Chondrocyte (in vitro differentiated cells): ENCODE measurements around the gene MTHFD1. TPM values are rescaled to one million over a fixed set of nuclear protein-coding genes. Genes with fewer than 3 reads are reported as not detected.
A peak's percentile ranks its signal among the peaks of the same experiment; 100 is the strongest.

Source experiments
- DNase-seq: peaks from one replicate; pipeline ENCODE4 v3.0.0; 2021; ENCODE audit warnings: mixed read lengths, low spot score
- H3K27ac Mint-ChIP-seq: one replicate; pipeline ENCODE4 v1.8.0; 2021; ENCODE audit warnings: mild to moderate bottlenecking, moderate library complexity, mixed read lengths; ENCODE audit not compliant: unreplicated experiment
- H3K27me3 Mint-ChIP-seq: 2 replicates; pipeline ENCODE4 v1.8.0; 2021; ENCODE audit warnings: low read depth, mixed read lengths
- H3K36me3 Mint-ChIP-seq: 2 replicates; pipeline ENCODE4 v1.8.0; 2021; ENCODE audit warnings: low read depth, mixed read lengths
- H3K4me1 Mint-ChIP-seq: 2 replicates; pipeline ENCODE4 v1.8.0; 2021; ENCODE audit warnings: low read depth, mild to moderate bottlenecking, mixed read lengths
- H3K4me3 Mint-ChIP-seq: one replicate; pipeline ENCODE4 v1.8.0; 2021; ENCODE audit warnings: mild to moderate bottlenecking, moderate library complexity, mixed read lengths; ENCODE audit not compliant: unreplicated experiment
- H3K9me3 Mint-ChIP-seq: 2 replicates; pipeline ENCODE4 v1.8.0; 2021; ENCODE audit warnings: low read depth, mixed read lengths
- total RNA-seq: library from RNA; stranded (reverse); gene quantifications from 3 replicates; pipeline ENCODE4 v1.2.1, GENCODE V29; 2021
- TF ChIP-seq, protein P1 (sequence below): fragments of 200-600 bp; sonication (generic); IDR thresholded peaks from 2 replicates; pipeline ENCODE4 v1.5.0; 2021; ENCODE audit warnings: antibody characterized with exemption, mild to moderate bottlenecking, moderate library complexity

MTHFD1 gene
- total RNA-seq, 1 donor from 2014 or later: 54.2 TPM

DNA sequence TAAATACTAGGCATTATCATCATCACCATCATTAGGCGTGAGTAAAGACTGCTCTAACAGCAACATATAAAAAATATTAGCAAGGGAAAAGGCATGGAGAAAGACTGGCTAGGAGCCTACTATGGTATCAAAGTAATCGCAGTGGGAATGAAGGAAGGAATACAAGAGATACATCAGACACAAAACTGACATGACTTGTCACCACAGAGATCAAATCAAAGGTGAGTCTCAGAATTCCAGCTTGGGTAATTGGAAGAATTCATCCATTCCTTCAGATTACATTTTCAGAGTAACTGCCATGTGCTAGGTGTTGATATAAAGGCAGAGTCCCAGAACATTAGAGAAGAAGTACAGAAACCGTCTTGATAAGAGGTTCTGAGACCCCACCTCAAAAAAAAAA is 105.3 kb downstream of the MTHFD1 start:
- Mint-ChIP-seq H3K4me3 (no peak overlapping the region), H3K4me1 (peaks cover 7% of the 10 kb centered on the region), H3K27ac (no peak overlapping the region), H3K9me3 (no peaks in the 10 kb centered on the region), H3K36me3 (peaks cover 3% of the 10 kb centered on the region), H3K27me3 (no peaks in the 10 kb centered on the region)
- DNase-seq: no peak
- TF ChIP-seq, protein P1, sequence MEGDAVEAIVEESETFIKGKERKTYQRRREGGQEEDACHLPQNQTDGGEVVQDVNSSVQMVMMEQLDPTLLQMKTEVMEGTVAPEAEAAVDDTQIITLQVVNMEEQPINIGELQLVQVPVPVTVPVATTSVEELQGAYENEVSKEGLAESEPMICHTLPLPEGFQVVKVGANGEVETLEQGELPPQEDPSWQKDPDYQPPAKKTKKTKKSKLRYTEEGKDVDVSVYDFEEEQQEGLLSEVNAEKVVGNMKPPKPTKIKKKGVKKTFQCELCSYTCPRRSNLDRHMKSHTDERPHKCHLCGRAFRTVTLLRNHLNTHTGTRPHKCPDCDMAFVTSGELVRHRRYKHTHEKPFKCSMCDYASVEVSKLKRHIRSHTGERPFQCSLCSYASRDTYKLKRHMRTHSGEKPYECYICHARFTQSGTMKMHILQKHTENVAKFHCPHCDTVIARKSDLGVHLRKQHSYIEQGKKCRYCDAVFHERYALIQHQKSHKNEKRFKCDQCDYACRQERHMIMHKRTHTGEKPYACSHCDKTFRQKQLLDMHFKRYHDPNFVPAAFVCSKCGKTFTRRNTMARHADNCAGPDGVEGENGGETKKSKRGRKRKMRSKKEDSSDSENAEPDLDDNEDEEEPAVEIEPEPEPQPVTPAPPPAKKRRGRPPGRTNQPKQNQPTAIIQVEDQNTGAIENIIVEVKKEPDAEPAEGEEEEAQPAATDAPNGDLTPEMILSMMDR: no peak

DNA sequence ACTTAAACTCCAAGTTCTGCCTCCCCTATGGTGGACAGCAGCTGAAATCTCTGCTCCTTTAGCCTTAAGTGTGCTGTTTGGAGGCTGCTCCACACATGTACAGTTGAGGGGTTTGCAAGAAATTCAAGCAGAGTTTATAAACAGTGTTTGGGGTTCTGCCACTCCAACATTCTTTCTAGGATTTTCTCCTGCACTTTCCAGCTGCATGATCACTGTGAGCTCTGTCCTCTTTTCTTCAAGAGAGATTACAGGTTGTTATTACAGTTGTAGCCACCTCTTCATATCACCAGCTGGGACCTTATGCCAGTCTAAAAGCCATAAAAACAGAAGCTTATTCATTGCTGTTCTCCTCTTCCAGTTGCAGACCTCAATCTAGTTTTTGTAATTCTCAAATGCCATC is 107.1 kb downstream of the MTHFD1 start:
- H3K4me1 Mint-ChIP-seq: peaks cover 14% of the 10 kb centered on the region
- H3K27ac Mint-ChIP-seq: no peak overlapping the region
- H3K27me3 Mint-ChIP-seq: no peaks in the 10 kb centered on the region

DNA sequence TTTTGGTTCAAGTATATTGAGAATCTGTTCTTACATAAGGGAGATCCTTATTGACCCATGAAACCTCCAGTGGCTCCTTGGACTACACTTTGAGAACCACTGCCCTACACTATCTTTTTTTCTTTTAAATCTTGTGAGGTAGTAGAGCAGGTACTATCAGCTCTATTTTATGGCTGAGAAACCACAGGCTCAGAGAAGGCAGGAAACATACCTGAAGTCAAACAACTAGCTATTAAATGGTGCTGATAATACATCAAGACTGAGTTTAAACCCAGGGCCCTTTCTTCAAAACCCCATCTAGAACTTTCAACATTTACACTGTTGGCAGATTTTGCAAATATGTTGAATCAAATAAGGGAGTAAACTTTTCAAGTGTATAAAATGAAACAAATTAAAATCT is 108.6 kb downstream of the MTHFD1 start:
- no peak for DNase-seq
- Mint-ChIP-seq H3K36me3 (peaks cover 2% of the 10 kb centered on the region), H3K9me3 (no peaks in the 10 kb centered on the region), H3K4me3 (no peak overlapping the region), H3K4me1 (peaks cover 21% of the 10 kb centered on the region), H3K27ac (no peak overlapping the region), H3K27me3 (no peaks in the 10 kb centered on the region)
- TF ChIP-seq, protein P1: no peak

More for the DNA sequence above, 107.1 kb downstream of the MTHFD1 start:
- H3K9me3 Mint-ChIP-seq: no peaks in the 10 kb centered on the region
- H3K36me3 Mint-ChIP-seq: peaks cover 2% of the 10 kb centered on the region
- H3K4me3 Mint-ChIP-seq: no peak overlapping the region
- TF ChIP-seq, protein P1: no peak
- DNase-seq: no peak

DNA sequence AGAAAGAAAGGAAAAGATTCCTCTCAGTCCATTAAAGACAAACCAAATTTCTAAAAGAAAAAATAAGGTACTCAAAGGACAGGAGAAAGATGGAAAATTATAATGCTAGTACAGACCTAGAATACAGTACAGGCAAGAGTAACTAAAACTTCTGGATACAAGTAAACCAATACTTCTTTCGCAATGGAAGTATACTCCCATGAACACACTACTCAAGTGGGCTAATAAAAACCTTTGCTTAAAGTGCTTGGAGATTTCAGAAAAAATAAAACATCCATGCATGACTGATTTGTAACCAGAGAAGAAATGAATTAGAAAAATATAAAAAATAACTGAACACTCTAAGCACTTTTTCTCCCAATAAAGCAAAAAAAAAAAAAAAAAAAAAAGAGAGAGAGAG is 111.9 kb downstream of the MTHFD1 start:
- TF ChIP-seq, protein P1: no peak
- no peaks in the 10 kb centered on the region for H3K9me3 Mint-ChIP-seq
- no peak overlapping the region for H3K4me3 Mint-ChIP-seq
- peaks cover 33% of the 10 kb centered on the region for H3K4me1 Mint-ChIP-seq
- peaks cover 2% of the 10 kb centered on the region for H3K36me3 Mint-ChIP-seq
- no peaks in the 10 kb centered on the region for H3K27me3 Mint-ChIP-seq
- H3K27ac Mint-ChIP-seq: no peak overlapping the region
- no peak for DNase-seq

DNA sequence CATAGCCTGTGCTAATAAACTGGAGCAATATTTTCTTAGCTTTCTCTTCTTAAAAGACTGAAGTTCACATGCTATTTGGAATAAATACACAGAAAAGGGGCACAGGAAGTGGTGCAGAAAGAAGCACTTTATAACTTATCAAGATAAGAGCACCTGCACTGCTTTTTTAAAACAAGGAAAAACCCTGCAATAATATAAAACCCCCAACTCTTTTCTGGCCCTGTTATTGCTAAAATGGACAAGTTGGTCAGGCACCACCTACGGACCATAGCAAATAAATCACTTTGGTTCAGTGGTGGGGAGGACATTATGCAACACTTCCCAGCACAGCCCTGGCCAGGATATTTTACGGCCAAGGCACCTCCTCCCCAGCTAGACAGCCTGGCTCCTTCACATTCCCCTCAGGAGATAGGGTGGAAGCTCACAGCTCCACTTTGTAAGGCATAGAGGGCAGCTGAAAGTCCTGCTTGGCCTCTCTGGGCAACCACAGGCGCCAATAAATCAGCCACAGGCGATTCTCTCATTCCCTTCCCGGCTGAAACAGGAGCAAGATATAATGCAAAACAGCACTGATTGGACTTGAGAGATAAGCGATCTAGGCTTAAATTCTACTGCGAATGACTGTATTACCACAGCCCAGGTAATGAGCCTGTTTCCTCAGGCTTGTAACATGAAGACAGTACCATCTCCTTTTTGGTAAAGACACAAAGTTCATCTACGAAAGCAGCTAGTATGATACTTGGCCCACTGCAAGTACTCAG is 113.4 kb downstream of the MTHFD1 start:
- Mint-ChIP-seq H3K36me3 (no peaks in the 10 kb centered on the region), H3K4me1 (peaks cover 46% of the 10 kb centered on the region)
- no peak for DNase-seq

More for the DNA sequence above, 113.4 kb downstream of the MTHFD1 start:
- TF ChIP-seq, protein P1: peak; percentile 41
- Mint-ChIP-seq H3K9me3 (no peaks in the 10 kb centered on the region), H3K27me3 (no peaks in the 10 kb centered on the region), H3K4me3 (peak overlapping the region; percentile 43), H3K27ac (peak overlapping the region; percentile 63)
